HL-60 (cell line): ENCODE results near the gene LAMC3.

ENCODE experiments used
- CTCF ChIP-seq: IDR thresholded peaks from one replicate; pipeline ENCODE4 v1.5.1; 2011; ENCODE audit warnings: low read length, control low read depth, inconsistent platforms; ENCODE audit not compliant: insufficient read depth
- GABPA ChIP-seq: IDR thresholded peaks from 2 replicates; pipeline ENCODE4 v1.6.1; 2012; ENCODE audit warnings: low read depth
- REST ChIP-seq: IDR thresholded peaks from 2 replicates; pipeline ENCODE4 v1.6.1; 2012; ENCODE audit warnings: low read depth; ENCODE audit not compliant: insufficient replicate concordance

- TF ChIP-seq CTCF (no peak), REST (no peak), GABPA (no peak)
Observed at GRCh38 chr9:130970855-130971254, 38.1 kb upstream of the LAMC3 start.
